ENCODE data around the gene STX10. TPM values are rescaled to one million over a fixed set of nuclear protein-coding genes. Genes with fewer than 3 reads are reported as not detected.
A peak's percentile ranks its signal among the peaks of the same experiment; 100 is the strongest.

STX10 gene
- total and polyA plus RNA-seq, 9 of the 15 experiments (the other 6 are each of a cell fraction or from before 2014, with no cell fraction given) = 0.51 to 66.3 (median 31.0) TPM

- TF ChIP-seq MLLT1 (IDR thresholded peaks at IDR 0.05) (no peak), MTA1 (IDR thresholded peaks at IDR 0.05; ENCODE audit: borderline replicate concordance) (0 out of 2 replicates have a peak, but pooled peaks have one; percentile 40), ZNF644 (tag; IDR thresholded peaks at IDR 0.05; ENCODE audit: low read depth) (peak; percentile 44; the same call in 1 of the 2 replicates), MITF (IDR thresholded peaks at IDR 0.05) (no peak), VEZF1 (CRISPR knock-in tag; IDR thresholded peaks at IDR 0.05) (peak; percentile 88), RNF2 (IDR thresholded peaks at IDR 0.05) (0 out of 2 replicates have a peak, but pooled peaks have one; percentile 31), LARP7 (IDR thresholded peaks at IDR 0.05) (no peak), CBFA2T2 (conservative IDR thresholded peaks at IDR 0.05) (peak; percentile 19; the same call in 1 of the 2 replicates), MYC (IDR thresholded peaks at IDR 0.05; ENCODE audit: low read depth, low read length) (peak; percentile 73; the same call in 1 of the 2 replicates), MYC (CRISPR knock-in tag; IDR thresholded peaks at IDR 0.05; ENCODE audit: borderline replicate concordance, low read depth) (peak; percentile 76; the same call in 1 of the 2 replicates), FOS (IDR thresholded peaks at IDR 0.05; ENCODE audit: extremely low read depth, insufficient read length) (no peak), GATA2 (CRISPR knock-in tag; IDR thresholded peaks at IDR 0.05) (no peak), NR2C1 (IDR thresholded peaks at IDR 0.05) (no peak), NR2C1 (tag; IDR thresholded peaks at IDR 0.05) (no peak), ZBTB11 (CRISPR knock-in tag; IDR thresholded peaks at IDR 0.05) (0 out of 6 replicates have a peak, but pooled peaks of 1 of the 3 experiments have one; percentile 29), DPF2 (IDR thresholded peaks at IDR 0.05) (peak; percentile 46; the same call in 1 of the 2 replicates), ETS1 (conservative IDR thresholded peaks at IDR 0.05; ENCODE audit: control insufficient read depth, low read depth, low read length) (0 out of 2 replicates have a peak, but pooled peaks have one; percentile 31)
Observed at GRCh38 chr19:13104360-13104847, 45.8 kb downstream of the STX10 start (continued).

Data from K562 (cell line).